NCI-H345 (cell line): Measurements from ENCODE around the gene SEMA5A.
"Not testable (repeated sequence)": the region's sequence is repeated elsewhere in the genome, so short reads cannot be mapped to it uniquely, and the experiment has no call there.

ENCODE experiments used
- DNase-seq: peaks from one replicate; lab custom pipeline; 2025; lab: John Stamatoyannopoulos, UW

SEMA5A gene

GRCh38 chr5:9440517-9440916 lies 105.4 kb downstream of the SEMA5A start:
- no peak for DNase-seq

- DNase-seq: no peak
Measured at GRCh38 chr5:9439531-9440292, 106.2 kb downstream of the SEMA5A start.

- DNase-seq: no peak
Measured at GRCh38 chr5:9438596-9439354, 107.1 kb downstream of the SEMA5A start.

GRCh38 chr5:9437741-9438240 lies 108.1 kb downstream of the SEMA5A start:
- DNase-seq: no peak

- DNase-seq: no peak
Measured at GRCh38 chr5:9431496-9432258, 114.2 kb downstream of the SEMA5A start.

GRCh38 chr5:9431151-9431495 lies 114.8 kb downstream of the SEMA5A start:
- no peak for DNase-seq

GRCh38 chr5:9430306-9430705 lies 115.6 kb downstream of the SEMA5A start:
- no peak for DNase-seq

- DNase-seq: no peak
Measured at GRCh38 chr5:9429691-9430215, 116.1 kb downstream of the SEMA5A start.

GRCh38 chr5:9428272-9428671 lies 117.6 kb downstream of the SEMA5A start:
- no peak for DNase-seq

GRCh38 chr5:9425710-9426109 lies 120.2 kb downstream of the SEMA5A start:
- DNase-seq: no peak

- no peak for DNase-seq
Measured at GRCh38 chr5:9423571-9423970, 122.3 kb downstream of the SEMA5A start.

GRCh38 chr5:9421884-9422283 lies 124.0 kb downstream of the SEMA5A start:
- no peak for DNase-seq

- DNase-seq: no peak
Measured at GRCh38 chr5:9419794-9420193, 126.1 kb downstream of the SEMA5A start.

GRCh38 chr5:9415566-9415965 lies 130.3 kb downstream of the SEMA5A start:
- DNase-seq: no peak

GRCh38 chr5:9415091-9415490 lies 130.8 kb downstream of the SEMA5A start:
- DNase-seq: no peak

GRCh38 chr5:9411142-9411541 lies 134.7 kb downstream of the SEMA5A start:
- DNase-seq: no peak

- no peak for DNase-seq
Measured at GRCh38 chr5:9409413-9409960, 136.4 kb downstream of the SEMA5A start.

GRCh38 chr5:9408964-9409363 lies 136.9 kb downstream of the SEMA5A start:
- no peak for DNase-seq

GRCh38 chr5:9405196-9405754 lies 140.6 kb downstream of the SEMA5A start:
- no peak for DNase-seq

GRCh38 chr5:9401786-9402472 lies 143.9 kb downstream of the SEMA5A start:
- no peak for DNase-seq

GRCh38 chr5:9399783-9400182 lies 146.1 kb downstream of the SEMA5A start:
- DNase-seq: not testable (repeated sequence)
